ENCODE results near the gene ASB2. TPM values are rescaled to one million over a fixed set of nuclear protein-coding genes. Genes with fewer than 3 reads are reported as not detected.

The ASB2 gene
- total and polyA plus RNA-seq, 2 of the 13 experiments (the other 11 are each of a cell fraction or from before 2014, with no cell fraction given), result 0.82 to 4.1 TPM

GRCh38 chr14:93921001-93921806 is 55.2 kb downstream of the ASB2 start (continued):
- TF ChIP-seq BRF2 (CRISPR knock-in tag; IDR thresholded peaks at IDR 0.05) (no peak), JARID2 (CRISPR knock-in tag; IDR thresholded peaks at IDR 0.05; ENCODE audit: insufficient replicate concordance) (no peak), ZNF274 (CRISPR knock-in tag; IDR thresholded peaks at IDR 0.05) (no peak), HDAC2 (CRISPR knock-in tag; IDR thresholded peaks at IDR 0.05) (no peak), ZNF574 (CRISPR knock-in tag; IDR thresholded peaks at IDR 0.05) (no peak), YEATS4 (CRISPR knock-in tag; IDR thresholded peaks at IDR 0.05; ENCODE audit: borderline replicate concordance) (no peak), MED1 (CRISPR knock-in tag; IDR thresholded peaks at IDR 0.05) (no peak), CREM (IDR thresholded peaks at IDR 0.05) (no peak), CREM (CRISPR knock-in tag; IDR thresholded peaks at IDR 0.05) (no peak), KLF13 (CRISPR knock-in tag; IDR thresholded peaks at IDR 0.05) (no peak), ZBTB38 (CRISPR knock-in tag; IDR thresholded peaks at IDR 0.05) (peak; percentile 44; the same call in 1 of the 2 replicates), GRHL1 (CRISPR knock-in tag; conservative IDR thresholded peaks at IDR 0.05) (no peak), ZNF143 (CRISPR knock-in tag; IDR thresholded peaks at IDR 0.05) (no peak)
